Measurements from ENCODE around the gene VSTM2B. TPM values are rescaled to one million over a fixed set of nuclear protein-coding genes. Genes with fewer than 3 reads are reported as not detected.

The VSTM2B gene
- total RNA-seq, 1 donor from 2014 or later: not detected

DNA sequence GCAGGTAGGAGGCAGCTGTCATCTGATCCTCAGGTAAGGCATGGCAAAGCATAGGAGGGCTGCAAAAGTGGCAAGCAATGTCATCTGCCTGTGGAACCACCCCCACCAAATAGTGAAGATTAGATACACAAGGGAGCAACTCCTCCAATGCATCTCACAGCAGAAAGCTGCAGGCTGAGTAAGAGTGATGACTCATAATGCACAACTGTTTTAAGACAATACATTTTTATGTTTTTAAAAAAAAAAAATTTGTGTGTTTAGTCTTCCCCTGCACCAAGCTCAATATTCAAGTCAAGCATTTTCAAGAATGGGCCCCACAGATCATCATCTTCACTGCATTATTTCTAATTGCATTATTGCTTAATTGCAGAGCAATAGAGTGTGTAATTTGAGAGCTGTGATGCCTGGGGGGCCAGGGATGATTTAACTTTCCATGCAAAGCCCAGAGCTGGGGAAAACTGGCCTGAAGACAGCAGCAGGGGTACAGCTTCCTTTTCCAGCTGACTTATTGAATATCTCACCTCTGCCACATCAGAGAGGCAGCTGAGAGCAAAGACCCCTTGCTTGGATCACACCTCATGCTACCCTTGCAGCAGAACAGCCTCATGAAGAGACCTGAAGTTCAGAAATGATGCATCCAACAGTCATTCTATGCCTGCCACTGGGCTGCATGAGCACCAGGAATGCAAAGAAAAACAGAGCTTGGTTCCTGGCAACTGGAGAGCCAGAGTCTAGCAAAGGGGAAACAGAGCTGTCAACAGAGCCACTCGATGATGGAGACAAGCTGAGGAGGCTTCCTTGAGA is 57.6 kb downstream of the VSTM2B start:
- DNase-seq (ENCODE audit: low spot score): no peak
- H3K27ac Mint-ChIP-seq (ENCODE audit: unreplicated experiment): no peak overlapping the region
- no peaks in the 10 kb centered on the region for H3K4me1 Mint-ChIP-seq (ENCODE audit: low read depth)
- H3K9me3 Mint-ChIP-seq (ENCODE audit: low read depth): no peaks in the 10 kb centered on the region
- no peak overlapping the region for H3K4me3 Mint-ChIP-seq (ENCODE audit: unreplicated experiment)
- TF ChIP-seq, protein P1, sequence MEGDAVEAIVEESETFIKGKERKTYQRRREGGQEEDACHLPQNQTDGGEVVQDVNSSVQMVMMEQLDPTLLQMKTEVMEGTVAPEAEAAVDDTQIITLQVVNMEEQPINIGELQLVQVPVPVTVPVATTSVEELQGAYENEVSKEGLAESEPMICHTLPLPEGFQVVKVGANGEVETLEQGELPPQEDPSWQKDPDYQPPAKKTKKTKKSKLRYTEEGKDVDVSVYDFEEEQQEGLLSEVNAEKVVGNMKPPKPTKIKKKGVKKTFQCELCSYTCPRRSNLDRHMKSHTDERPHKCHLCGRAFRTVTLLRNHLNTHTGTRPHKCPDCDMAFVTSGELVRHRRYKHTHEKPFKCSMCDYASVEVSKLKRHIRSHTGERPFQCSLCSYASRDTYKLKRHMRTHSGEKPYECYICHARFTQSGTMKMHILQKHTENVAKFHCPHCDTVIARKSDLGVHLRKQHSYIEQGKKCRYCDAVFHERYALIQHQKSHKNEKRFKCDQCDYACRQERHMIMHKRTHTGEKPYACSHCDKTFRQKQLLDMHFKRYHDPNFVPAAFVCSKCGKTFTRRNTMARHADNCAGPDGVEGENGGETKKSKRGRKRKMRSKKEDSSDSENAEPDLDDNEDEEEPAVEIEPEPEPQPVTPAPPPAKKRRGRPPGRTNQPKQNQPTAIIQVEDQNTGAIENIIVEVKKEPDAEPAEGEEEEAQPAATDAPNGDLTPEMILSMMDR (IDR thresholded peaks at IDR 0.05): no peak
- H3K27me3 Mint-ChIP-seq (ENCODE audit: low read depth): peaks cover 32% of the 10 kb centered on the region
- no peaks in the 10 kb centered on the region for H3K36me3 Mint-ChIP-seq (ENCODE audit: low read depth)

DNA sequence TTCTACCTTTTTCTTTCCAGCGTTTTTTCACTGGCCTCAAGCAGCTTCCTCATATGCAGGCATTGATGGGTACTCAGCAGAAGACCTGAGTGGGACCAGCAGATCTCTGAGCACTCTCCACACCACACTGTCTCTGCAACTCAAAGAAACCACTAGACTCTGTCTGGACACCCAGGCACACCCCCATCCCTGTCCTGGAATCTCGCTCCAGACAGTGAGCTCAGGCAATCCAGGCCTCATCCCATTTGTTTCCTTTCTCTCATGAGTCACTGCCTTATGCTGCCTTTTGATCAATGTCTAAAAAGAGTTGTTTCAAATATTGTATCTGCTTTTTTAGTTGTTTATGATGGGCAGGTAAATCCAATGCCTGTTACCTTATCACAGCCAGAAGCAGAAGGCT is 60.6 kb downstream of the VSTM2B start:
- H3K36me3 Mint-ChIP-seq (ENCODE audit: low read depth): no peaks in the 10 kb centered on the region
- peaks cover 35% of the 10 kb centered on the region for H3K27me3 Mint-ChIP-seq (ENCODE audit: low read depth)
- H3K27ac Mint-ChIP-seq (ENCODE audit: unreplicated experiment): no peak overlapping the region
- no peak for DNase-seq (ENCODE audit: low spot score)
- no peak overlapping the region for H3K4me3 Mint-ChIP-seq (ENCODE audit: unreplicated experiment)
- H3K9me3 Mint-ChIP-seq (ENCODE audit: low read depth): no peaks in the 10 kb centered on the region
- H3K4me1 Mint-ChIP-seq (ENCODE audit: low read depth): no peaks in the 10 kb centered on the region
- TF ChIP-seq, protein P1 (IDR thresholded peaks at IDR 0.05): no peak

DNA sequence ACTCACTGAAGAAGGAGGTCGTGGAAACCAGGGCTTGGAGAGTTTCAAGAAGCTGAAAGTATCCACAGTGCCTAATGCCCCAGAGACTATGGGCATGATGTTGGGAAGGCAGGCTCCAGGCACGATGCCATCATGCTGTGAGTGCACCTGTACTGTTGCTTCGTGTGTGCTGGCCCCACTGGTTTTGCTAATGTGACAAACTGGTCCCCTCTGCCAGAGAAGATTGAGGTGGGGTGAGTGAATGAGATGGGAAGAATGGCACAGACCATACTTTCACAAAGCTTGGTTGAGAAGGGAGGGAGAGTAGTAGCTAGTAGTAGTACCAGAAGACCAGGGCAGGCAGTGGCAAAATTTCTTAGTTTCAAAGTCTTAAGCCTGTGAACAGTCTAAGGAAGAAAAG is 61.3 kb downstream of the VSTM2B start:
- peaks cover 42% of the 10 kb centered on the region for H3K27me3 Mint-ChIP-seq (ENCODE audit: low read depth)
- no peaks in the 10 kb centered on the region for H3K4me1 Mint-ChIP-seq (ENCODE audit: low read depth)
- H3K36me3 Mint-ChIP-seq (ENCODE audit: low read depth): no peaks in the 10 kb centered on the region
- DNase-seq (ENCODE audit: low spot score): no peak
- no peak overlapping the region for H3K4me3 Mint-ChIP-seq (ENCODE audit: unreplicated experiment)
- H3K9me3 Mint-ChIP-seq (ENCODE audit: low read depth): no peaks in the 10 kb centered on the region
- TF ChIP-seq, protein P1 (IDR thresholded peaks at IDR 0.05): no peak
- no peak overlapping the region for H3K27ac Mint-ChIP-seq (ENCODE audit: unreplicated experiment)

DNA sequence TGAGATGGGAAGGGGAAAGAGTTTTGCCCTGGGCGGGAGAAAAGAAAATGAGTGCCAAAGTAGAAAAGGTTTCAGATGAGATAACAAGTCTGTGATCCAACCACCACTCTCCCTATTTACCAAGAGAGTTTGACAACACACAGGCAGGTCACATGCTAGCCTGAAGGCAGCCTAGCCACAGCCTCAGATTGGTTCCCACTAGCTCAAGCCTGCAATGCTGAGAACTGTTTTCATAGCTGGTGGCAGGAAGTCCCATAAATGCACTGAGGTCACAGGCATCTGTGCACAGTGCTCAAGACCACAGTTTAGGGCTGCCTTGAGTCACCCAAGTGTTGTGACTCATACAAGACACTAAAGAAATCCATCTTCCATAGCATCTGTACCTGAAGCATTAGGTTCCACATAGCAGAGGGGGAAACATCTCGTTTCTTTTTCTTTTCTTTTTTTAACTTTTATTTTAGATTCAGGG is 61.8 kb downstream of the VSTM2B start:
- H3K27ac Mint-ChIP-seq (ENCODE audit: unreplicated experiment): no peak overlapping the region

DNA sequence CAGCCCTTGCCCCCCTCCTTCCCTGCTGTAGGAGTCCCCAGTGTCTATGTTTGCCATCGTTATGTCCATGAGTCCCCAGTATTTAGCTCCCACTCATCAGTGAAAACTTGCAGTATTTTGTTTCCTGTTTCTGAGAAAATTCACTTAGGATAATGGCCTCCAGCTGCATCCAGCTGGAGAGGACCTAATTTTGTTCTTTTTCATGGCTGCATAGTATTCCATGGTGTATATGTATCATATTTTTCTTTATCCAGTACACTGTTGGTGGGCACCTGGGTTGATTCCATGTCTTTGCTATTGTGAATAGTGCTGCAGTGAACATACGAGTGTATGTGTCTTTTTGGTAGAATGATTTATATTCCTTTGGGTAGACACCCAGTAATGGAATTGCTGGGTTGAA is 62.3 kb downstream of the VSTM2B start:
- Mint-ChIP-seq H3K9me3 (ENCODE audit: low read depth) (no peaks in the 10 kb centered on the region), H3K36me3 (ENCODE audit: low read depth) (no peaks in the 10 kb centered on the region), H3K27me3 (ENCODE audit: low read depth) (peaks cover 50% of the 10 kb centered on the region), H3K27ac (ENCODE audit: unreplicated experiment) (no peak overlapping the region), H3K4me1 (ENCODE audit: low read depth) (no peaks in the 10 kb centered on the region), H3K4me3 (ENCODE audit: unreplicated experiment) (no peak overlapping the region)
- no peak for DNase-seq (ENCODE audit: low spot score)
- TF ChIP-seq, protein P1 (IDR thresholded peaks at IDR 0.05): no peak

More for the DNA sequence above, 61.8 kb downstream of the VSTM2B start:
- H3K27me3 Mint-ChIP-seq (ENCODE audit: low read depth): peaks cover 45% of the 10 kb centered on the region
- no peaks in the 10 kb centered on the region for H3K4me1 Mint-ChIP-seq (ENCODE audit: low read depth)
- DNase-seq (ENCODE audit: low spot score): no peak
- H3K4me3 Mint-ChIP-seq (ENCODE audit: unreplicated experiment): no peak overlapping the region
- TF ChIP-seq, protein P1 (IDR thresholded peaks at IDR 0.05): no peak
- H3K9me3 Mint-ChIP-seq (ENCODE audit: low read depth): no peaks in the 10 kb centered on the region
- H3K36me3 Mint-ChIP-seq (ENCODE audit: low read depth): no peaks in the 10 kb centered on the region

All from chondrocyte (in vitro differentiated cells).